DOHH2 (cell line): ENCODE data around the gene ABCA2.

Experiments used
- EZH2phosphoT487 ChIP-seq: fragments of 200-600 bp; sonication (generic); IDR thresholded peaks from 2 replicates; pipeline ENCODE4 v1.6.1; 2017; ENCODE audit warnings: borderline replicate concordance, mild to moderate bottlenecking, antibody characterized with exemption, low read length, moderate library complexity, mixed read lengths
- TF ChIP-seq, protein P1 (sequence below): fragments of 200-600 bp; sonication (generic); IDR thresholded peaks from one replicate; pipeline ENCODE4 v1.5.1; 2014; ENCODE audit warnings: antibody characterized with exemption, mild to moderate bottlenecking, low read depth, low read length; ENCODE audit not compliant: poor library complexity, severe bottlenecking

DNA sequence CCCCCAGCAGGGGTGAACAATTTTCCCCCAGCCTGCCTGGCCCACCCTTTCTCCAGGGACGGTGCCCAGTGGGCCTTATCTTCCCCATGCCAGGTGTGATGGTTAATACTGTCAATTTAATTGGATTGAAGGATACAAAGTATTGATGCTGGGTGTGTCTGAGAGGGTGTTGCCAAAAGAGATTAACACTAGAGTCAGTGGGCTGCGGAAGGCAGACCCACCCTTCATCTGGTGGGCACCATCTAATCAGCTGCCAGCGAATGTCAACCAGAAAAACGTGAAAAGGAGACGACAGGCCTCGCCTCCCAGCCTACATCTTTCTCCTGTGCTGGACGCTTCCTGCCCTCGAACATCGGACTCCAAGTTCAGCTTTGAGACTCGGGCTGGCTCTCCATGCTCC lies 9.4 kb upstream of the ABCA2 start:
- TF ChIP-seq, protein P1, sequence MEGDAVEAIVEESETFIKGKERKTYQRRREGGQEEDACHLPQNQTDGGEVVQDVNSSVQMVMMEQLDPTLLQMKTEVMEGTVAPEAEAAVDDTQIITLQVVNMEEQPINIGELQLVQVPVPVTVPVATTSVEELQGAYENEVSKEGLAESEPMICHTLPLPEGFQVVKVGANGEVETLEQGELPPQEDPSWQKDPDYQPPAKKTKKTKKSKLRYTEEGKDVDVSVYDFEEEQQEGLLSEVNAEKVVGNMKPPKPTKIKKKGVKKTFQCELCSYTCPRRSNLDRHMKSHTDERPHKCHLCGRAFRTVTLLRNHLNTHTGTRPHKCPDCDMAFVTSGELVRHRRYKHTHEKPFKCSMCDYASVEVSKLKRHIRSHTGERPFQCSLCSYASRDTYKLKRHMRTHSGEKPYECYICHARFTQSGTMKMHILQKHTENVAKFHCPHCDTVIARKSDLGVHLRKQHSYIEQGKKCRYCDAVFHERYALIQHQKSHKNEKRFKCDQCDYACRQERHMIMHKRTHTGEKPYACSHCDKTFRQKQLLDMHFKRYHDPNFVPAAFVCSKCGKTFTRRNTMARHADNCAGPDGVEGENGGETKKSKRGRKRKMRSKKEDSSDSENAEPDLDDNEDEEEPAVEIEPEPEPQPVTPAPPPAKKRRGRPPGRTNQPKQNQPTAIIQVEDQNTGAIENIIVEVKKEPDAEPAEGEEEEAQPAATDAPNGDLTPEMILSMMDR: no peak
- TF ChIP-seq EZH2phosphoT487: no peak
